Measurements from ENCODE around the gene THRA.

The THRA gene

GRCh38 chr17:40099619-40100418 is 37.1 kb downstream of the THRA start:
- no peak for DNase-seq (ENCODE audit: low read depth in 3 of 3)

DNA sequence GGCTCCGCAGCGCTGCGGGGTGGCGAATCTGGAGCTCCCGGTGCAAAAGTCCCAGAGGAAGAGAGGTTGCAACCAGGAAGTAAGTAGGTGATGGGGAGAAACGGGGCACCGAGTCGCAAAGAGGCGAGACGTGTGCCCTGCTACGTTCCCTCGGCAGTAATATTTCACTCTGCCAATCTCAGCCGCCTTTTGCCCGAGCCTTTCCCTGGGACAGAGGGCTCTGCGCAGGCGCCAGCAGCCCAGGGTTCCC is 37.6 kb downstream of the THRA start, which contains the start of gene NR1D1:
Gene NR1D1, minus strand, starts transcription at position 171 of the 250 bp plus-strand sequence. CDS start 495 bp downstream, outside the sequence.
- no peak for DNase-seq (ENCODE audit: low read depth in 3 of 3)

GRCh38 chr17:40100669-40101366 is 38.1 kb downstream of the THRA start:
- DNase-seq (ENCODE audit: low read depth in 3 of 3), result peak; percentile 65 to 84 (median 82)

- no peak for DNase-seq (ENCODE audit: low read depth in 3 of 3)
Observed at GRCh38 chr17:40101367-40102210, 38.8 kb downstream of the THRA start.

GRCh38 chr17:40103071-40103661 is 40.4 kb downstream of the THRA start:
- DNase-seq (ENCODE audit: low read depth in 3 of 3), result no peak

DNA sequence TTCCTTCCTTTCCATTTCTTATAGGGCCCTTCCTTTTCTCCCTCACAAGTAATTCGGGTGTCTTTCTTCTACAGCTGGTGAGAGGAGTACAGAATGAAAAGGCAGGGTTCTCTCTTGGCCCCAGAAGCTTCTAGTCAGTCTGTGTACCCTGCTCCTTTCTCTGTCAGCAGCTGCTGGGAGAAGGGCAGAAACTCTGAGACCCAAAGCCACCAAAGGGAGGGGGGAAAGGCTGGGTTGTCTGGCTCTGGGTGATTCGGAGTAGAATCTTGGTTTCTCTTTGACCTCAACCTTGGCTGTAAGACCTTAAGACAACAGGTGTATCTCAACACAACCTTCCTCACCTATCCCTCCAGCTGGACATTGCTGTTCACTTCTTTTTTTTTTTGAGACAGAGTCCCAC is 40.9 kb downstream of the THRA start:
- DNase-seq (ENCODE audit: low read depth in 3 of 3), result no peak

- DNase-seq (ENCODE audit: low read depth in 3 of 3), result no peak
Observed at GRCh38 chr17:40104594-40105486, 42.1 kb downstream of the THRA start.

GRCh38 chr17:40105861-40106759 is 43.3 kb downstream of the THRA start:
- DNase-seq (ENCODE audit: low read depth in 3 of 3), result no peak

- DNase-seq (ENCODE audit: low read depth in 3 of 3), result no peak
Observed at GRCh38 chr17:40106760-40107521, 44.2 kb downstream of the THRA start.

- DNase-seq (ENCODE audit: low read depth in 3 of 3), result no peak
Observed at GRCh38 chr17:40107522-40108174, 44.9 kb downstream of the THRA start.

GRCh38 chr17:40108970-40109824 is 46.4 kb downstream of the THRA start:
- no peak for DNase-seq (ENCODE audit: low read depth in 3 of 3)

DNA sequence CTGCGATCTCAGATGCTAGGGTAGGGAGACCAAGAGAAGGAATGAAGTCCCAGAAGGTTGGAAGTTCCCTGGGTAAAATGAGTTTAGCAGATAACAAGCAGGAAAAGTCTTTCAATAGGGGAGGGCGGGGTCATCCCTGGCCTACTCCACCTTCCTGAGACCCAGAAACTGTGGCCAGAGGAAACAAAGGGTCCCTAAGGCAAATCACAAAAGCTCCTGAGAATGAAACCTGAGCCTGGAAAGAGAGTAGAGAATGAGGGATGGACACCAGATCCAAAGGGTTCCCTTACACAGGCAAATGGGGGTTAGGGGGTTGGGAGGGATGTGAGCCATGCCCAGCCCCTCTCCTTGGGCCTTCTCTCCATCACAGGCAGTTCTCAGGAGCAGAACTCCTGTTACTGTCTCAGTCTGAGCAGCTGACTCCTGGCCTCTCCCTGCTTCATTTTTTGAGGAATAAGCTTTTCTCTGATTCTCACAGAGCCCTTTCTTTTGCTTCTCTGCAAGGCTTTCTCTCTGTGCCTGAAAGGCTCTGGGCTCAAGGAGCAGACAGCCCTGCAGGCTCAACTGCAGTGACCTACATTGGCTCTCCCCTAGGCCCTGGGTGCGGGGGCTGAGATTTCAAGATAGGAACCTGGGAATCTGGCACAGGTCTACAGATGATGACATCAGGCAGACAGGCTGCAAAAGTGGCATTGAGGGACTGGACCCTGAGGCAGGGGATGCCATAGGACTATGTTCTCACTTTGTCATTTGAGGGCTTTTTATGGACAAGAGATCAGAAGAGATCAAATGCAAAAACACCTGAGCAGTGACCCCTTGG is 47.5 kb downstream of the THRA start:
- DNase-seq (ENCODE audit: low read depth in 3 of 3), result no peak

DNA sequence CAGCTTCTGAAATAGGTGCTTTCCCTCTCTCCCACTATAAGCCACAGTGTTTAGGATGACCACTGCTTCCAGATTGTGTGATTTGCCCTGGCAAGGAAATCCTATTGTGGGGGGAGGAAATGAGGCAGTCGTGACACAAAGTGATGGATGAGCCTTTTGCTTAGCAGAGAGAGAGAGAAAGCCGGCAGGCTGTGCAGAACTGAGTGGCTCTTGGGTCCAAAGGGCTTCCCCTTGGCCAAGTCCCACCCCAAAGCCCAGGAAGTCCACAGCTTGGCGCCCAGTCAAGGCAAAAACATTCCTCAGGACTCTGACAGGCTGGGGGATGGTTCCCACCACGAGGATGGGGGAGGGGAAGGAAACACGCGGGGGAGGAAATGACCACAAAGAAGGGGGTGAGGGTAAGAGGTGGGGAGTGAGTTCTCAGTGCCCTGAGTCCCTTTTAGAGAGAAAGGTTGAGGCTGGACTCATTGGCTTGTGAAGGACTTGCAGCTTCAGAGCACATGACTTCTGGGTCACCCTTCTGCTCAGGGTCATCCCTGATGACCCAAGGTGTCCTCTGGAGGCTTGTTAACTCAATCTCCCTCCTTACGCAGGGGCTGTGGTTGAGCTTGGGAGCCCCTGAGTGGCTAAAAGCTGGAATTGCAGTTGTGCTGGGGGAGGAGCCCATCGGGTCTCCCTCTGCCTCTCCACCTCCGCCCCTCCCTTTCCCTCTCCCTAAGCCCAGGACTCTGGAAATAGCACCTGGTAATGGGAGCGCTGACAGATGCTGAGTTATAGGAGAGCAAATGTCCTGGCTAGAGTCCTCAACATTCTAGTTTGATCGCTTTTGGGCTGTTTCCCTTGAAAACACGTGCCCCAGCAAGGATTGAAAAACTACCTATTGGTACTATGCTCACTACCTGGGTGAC is 48.7 kb downstream of the THRA start:
- DNase-seq (ENCODE audit: low read depth in 3 of 3), result no peak

GRCh38 chr17:40112191-40112711 is 49.5 kb downstream of the THRA start:
- no peak for DNase-seq (ENCODE audit: low read depth in 3 of 3)

DNA sequence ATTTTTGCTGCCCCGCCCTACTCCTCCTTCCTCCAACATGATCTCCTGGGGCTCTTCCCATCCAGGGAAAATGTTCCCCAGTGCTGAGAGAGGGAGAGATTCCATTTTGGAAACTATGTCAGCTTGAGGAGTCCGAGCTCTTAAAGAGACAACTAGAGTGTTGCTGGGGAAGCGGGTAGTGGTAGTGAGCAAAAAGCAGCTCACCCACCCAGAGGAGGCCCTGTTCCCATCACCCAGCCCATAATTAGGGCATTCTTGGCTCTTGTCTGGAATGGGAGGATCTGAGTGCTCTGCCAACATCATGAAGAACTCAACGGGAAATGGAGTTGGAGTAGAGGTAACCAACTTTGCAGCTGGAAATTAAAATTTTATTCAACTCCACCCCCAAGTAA is 49.9 kb downstream of the THRA start:
- DNase-seq (ENCODE audit: low read depth in 3 of 3), result no peak

All from stimulated activated CD4-positive, alpha-beta T cell treated with anti-CD3 and anti-CD28 coated beads, TNF-alpha, amount 100 ng/mL, for 4 hours (primary cell).